PFSK-1 (cell line): ENCODE results near the gene FTCDNL1.

Experiments used
- FOXP2 ChIP-seq: optimal IDR thresholded peaks from 2 replicates; pipeline ENCODE3; 2011; ENCODE audit warnings: borderline replicate concordance, control low read depth, inconsistent platforms; ENCODE audit not compliant: insufficient read depth; ENCODE audit errors: extremely low read length, extremely low read depth
- POLR2AphosphoS5 ChIP-seq: IDR thresholded peaks from 2 replicates; pipeline ENCODE4 v1.6.1; 2012; ENCODE audit warnings: low read depth, mild to moderate bottlenecking, control low read depth, low read length, moderate library complexity
- REST ChIP-seq, 2 experiments: IDR thresholded peaks; 2 replicates each; pipeline versions ENCODE4 v1.6.1 to v1.8.0; 2011 to 2012; ENCODE audit warnings: low read depth in 2 of 2, low read length in 2 of 2, control low read depth in 1 of 2, inconsistent platforms in 1 of 2, mild to moderate bottlenecking in 1 of 2, moderate library complexity in 1 of 2; ENCODE audit not compliant: insufficient read depth in 1 of 2
- SIN3A ChIP-seq: IDR thresholded peaks from 2 replicates; pipeline ENCODE4 v1.6.1; 2012; ENCODE audit warnings: mild to moderate bottlenecking, low read length, moderate library complexity, borderline replicate concordance; ENCODE audit not compliant: insufficient read depth
- TAF1 ChIP-seq: IDR thresholded peaks from 2 replicates; pipeline ENCODE4 v1.6.1; 2012; ENCODE audit warnings: low read length, control low read depth, borderline replicate concordance; ENCODE audit not compliant: insufficient read depth

- TF ChIP-seq REST (IDR thresholded peaks at IDR 0.05; ENCODE audit: insufficient read depth in 1 of 2, low read depth in 2 of 2, low read length in 2 of 2) (no peak), TAF1 (no peak), FOXP2 (no peak), POLR2AphosphoS5 (no peak), SIN3A (no peak)
Measured at GRCh38 chr2:199811346-199811745, 39.6 kb downstream of the FTCDNL1 start.
